GM18520 (cell line): Measurements from ENCODE around the gene ALLC.
"Not testable (repeated sequence)": the region's sequence is repeated elsewhere in the genome, so short reads cannot be mapped to it uniquely, and the experiment has no call there.

Experiments used
- ATAC-seq: cut with Tn5 transposase; IDR thresholded peaks from one replicate; pipeline ENCODE4 v1.9.1; 2021; ENCODE audit not compliant: unreplicated experiment

The ALLC gene

GRCh38 chr2:3654011-3654410 lies 4.0 kb upstream of the ALLC start:
- no peak for ATAC-seq

GRCh38 chr2:3654531-3655225 lies 3.3 kb upstream of the ALLC start:
- ATAC-seq: no peak

DNA sequence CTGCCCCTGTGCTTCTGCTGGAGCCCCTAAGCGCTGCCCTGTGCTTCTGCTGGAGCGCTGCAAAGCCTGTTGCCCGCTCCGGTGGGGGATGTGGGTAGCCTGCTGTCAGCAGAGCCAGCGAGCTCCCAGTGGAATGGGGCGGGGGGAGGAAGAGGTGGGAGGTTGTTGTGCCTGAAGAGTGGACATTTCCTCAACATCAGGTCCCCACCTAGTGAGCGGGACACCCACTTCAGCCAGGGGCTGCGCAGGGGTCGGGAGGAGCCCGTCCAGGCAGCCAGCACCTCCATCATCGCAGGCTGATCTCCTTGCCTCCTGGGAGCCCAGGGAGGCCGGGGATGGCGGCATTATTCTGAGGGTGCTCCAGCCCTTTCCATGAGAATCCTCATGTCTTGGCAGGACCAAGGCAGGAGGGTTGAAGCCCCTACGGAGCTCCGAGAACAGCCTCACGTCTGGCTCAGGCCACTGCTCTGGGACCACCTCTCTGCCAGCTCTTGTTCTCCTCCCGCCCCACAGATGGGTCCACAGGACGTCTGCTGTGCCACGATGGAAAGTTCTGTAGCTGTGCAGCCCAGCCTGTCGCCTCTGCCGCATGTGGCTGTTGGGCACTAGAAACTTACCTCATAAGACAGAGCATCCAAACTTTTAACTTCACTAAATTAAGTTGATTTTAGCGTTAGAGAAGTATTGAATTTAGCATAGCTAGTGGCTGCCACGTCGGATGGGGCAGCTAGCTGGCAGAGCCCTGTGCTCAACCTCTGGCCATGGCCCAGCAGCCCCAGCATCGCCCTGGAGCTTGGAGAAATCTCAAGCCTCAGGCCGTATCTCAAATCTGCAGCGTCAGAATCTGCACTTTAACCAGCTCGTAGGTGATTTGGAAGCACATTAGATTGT lies 1.9 kb upstream of the ALLC start:
- no peak for ATAC-seq

- no peak for ATAC-seq
These were observed 958 bp upstream of the ALLC start for GRCh38 chr2:3656762-3657721.

DNA sequence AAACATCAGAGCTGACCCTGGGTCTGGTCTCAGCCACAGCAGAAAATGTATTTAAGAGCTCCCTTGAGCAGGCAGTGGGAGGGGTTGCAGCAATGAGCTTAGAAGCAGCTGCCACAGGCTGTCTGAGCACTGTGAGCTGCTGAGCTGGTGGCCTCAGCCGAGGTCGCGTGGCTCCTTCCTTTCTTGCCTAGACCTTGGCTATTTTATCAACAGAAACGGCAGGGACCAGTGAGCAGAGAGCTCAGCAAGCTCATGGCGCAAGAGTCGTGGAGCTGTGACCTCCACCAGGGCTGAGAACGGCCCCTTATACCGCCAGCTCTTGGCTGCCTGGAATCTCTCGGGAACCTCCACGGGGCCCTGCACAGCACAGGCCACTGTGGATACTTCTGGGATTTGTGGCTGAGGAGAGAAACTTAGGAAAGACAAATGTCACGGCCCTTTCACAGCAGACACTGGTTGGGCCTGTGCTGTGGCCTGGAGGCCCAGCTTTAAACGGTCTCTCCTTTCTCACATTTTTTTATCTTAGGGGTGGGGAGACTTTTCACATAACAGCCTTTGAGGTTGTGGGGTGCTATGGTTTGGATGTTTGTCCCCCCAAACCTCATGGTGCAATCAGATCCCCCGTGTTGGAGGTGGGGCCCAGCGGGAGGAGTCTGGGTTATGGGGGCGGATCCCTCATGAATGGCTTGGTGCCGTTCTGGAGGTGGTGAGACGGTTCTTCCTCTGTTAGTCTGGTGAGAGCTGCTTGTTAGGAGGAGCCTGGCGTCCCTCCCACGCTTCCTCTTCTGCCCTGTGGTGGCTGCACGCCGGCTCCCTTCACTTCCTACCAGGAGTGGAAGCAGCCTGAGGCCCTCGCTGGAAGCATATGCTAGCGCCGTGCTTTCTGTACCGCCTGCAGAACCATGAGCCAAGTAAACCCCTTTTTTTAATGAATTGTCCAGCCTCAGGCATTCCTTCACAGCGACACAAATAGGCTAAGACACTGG lies 1.7 kb downstream of the ALLC start:
- ATAC-seq: no peak

GRCh38 chr2:3660640-3661039 lies 2.6 kb downstream of the ALLC start:
- ATAC-seq: not testable (repeated sequence)

DNA sequence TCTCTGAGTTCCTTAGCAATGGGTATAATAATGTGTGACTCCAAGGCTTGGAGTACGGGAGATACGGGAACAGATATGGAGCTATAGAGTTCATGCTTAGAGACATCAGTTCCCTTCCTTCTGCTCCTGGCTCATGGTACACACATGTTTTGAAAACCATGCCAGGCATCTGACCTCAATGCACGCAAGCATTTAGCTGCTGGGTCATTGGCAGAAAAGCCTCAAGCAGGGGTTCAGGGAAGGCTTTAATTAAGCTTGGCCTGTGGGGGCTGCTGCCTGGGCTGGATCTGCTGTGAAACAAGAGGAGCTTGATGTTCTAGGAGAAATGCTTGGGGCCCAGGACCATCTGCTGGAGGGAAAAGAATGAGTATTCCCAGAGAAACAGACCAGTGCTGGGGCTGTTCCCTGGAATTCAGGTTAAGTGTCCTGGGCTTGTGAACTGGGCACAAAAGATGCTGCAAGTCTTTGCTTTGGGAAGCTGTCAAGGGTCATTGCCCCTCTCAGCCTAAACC lies 3.2 kb downstream of the ALLC start:
- ATAC-seq: no peak

DNA sequence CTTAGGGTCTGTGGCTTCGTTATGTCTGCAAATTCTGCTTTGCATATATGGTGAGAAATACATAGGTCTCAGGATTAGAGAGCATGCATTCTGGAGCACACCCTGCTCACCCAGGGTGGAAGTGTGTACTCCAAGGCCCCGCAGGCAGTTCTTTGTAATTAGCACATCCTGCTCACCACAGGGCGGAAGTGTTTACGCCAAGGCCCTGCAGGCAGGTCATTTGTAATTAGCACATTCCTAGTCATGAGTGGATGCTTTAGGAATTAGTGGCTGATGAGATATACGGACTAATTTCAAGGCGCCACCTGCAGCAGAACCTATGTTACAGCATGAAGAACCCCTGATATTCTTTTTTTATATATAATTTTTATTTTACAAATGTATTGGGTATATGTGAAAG lies 4.2 kb downstream of the ALLC start:
- ATAC-seq: no peak

GRCh38 chr2:3664118-3664517 lies 6.1 kb downstream of the ALLC start:
- no peak for ATAC-seq

DNA sequence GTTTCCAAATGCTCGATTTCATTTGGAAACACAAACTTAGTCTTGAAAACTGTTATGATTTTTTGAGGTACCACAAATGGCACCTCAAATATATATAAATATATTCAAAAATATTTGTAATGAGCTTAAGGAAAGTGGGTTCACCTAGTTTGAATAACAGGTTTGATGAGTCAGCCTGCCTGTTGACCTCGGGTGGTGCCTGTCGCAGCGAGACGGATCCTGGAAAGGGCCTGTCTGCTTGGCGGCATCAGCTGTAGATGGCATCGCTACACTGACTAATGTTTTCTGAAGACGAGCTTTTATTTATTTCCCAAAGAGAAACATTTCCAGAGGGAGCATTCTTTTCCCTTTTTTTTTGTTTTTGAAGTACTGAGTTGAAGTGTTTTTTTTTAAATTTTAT lies 6.9 kb downstream of the ALLC start:
- no peak for ATAC-seq

- no peak for ATAC-seq
These were observed 8.0 kb downstream of the ALLC start for GRCh38 chr2:3665886-3666612.

DNA sequence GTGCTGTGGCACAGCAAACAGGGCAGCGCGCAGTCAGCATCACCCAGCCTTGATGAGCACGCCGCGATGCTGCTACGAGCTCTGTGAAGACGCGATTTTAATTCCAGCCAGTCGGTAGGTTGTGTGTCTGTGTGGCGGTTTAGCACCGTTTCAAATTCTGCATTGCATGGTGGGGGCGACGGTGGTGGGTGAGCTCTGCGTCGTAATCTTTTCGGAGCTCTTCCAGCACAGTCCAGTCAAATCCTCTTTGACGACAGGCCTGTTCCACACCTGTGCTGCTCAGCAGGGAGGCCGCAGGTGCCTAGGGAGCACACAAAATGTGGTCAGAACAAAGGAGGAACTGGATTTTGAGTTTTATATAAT lies 8.6 kb downstream of the ALLC start:
- no peak for ATAC-seq

DNA sequence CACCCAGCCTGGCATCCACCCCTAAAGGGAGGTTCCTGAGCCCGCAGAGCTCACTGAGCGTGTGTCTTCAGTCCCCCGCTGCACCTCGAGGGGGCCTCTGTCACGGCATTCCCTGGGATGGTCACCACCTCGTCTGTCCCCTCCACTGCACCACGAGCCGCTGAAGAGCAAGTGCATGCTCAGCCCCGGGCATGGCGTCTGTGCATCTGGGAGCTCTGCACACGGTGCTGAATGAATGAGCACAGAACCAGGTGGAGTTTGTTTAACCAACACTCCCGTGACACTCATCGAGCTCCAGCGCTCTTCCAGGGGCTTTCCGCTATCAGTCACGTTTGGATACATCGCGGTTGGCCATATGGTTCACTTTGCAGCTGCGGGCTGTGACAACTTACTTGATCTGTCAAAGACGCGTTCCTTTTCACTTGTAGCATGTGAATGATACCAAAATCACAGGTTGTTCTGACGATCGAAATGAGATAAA lies 9.2 kb downstream of the ALLC start:
- ATAC-seq: no peak

DNA sequence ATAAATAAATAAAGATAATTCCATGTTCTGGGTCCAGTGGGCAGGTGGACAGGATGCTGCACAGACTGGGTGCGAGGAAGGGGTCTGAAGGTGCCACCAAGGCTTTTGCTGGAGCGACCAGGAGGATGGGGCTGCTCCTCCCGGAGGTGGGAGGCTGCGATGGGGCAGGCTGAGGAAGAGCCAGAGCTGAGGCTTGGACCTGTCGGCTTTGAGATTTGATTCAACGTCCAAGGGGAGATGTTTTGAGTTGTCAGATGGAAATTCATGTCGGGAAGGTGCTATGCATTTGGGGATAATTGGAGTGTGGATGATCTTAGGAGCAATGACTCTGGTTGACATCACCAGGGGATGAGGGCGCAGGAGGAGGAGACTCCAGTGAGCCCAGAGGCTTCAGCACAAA lies 11.7 kb downstream of the ALLC start:
- no peak for ATAC-seq

GRCh38 chr2:3670376-3670775 lies 12.4 kb downstream of the ALLC start:
- no peak for ATAC-seq

DNA sequence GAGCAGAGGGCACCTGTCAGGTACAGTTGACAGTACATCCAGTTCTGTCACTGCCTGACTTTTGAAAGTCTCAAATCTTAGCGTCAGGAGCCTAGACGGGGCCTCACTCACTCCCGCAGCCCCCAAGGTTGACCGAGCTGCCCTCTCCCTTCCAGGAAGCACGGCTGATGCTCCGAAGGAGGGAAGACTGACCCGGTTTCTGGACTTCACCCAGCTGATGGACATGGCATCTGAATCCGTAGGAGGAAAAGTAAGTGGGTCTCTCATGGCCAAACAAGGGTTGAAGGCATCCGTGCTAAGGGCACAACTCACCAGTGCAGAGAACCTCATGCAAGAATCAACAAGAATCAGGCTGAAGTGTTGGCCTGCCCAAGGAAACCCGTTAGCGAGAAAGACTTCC lies 12.9 kb downstream of the ALLC start:
- ATAC-seq: no peak

GRCh38 chr2:3672861-3673678 lies 15.1 kb downstream of the ALLC start:
- no peak for ATAC-seq
